K562 (cell line): ENCODE measurements around the gene PCF11. TPM values are rescaled to one million over a fixed set of nuclear protein-coding genes. Genes with fewer than 3 reads are reported as not detected.

ENCODE experiments used
- CAMTA2 ChIP-seq: fragments of 250-450 bp; sonication (Bioruptor Pico); conservative IDR thresholded peaks from 2 replicates; pipeline ENCODE4 v1.5.1; 2022
- CHD1 ChIP-seq: fragments of 200-600 bp; sonication (generic); IDR thresholded peaks from one replicate; pipeline ENCODE4 v1.6.1; 2012; ENCODE audit warnings: mild to moderate bottlenecking, moderate library complexity, low read length, inconsistent platforms
- DDX20 ChIP-seq: fragments of 450-650 bp; IDR thresholded peaks from 2 replicates; pipeline ENCODE4 v1.6.1; 2016; ENCODE audit warnings: missing genetic modification characterization, low read depth, mild to moderate bottlenecking, missing compliant biosample characterization, moderate library complexity
- ERF ChIP-seq: fragments of 450-650 bp; formaldehyde crosslinking; IDR thresholded peaks from 2 replicates; pipeline ENCODE4 v1.4.0; 2020; ENCODE audit warnings: mild to moderate bottlenecking, mixed read lengths
- MTF1 ChIP-seq: fragments of 250-450 bp; sonication (Bioruptor Pico); IDR thresholded peaks from 2 replicates; pipeline ENCODE4 v1.9.0; 2021; ENCODE audit warnings: moderate library complexity, mild to moderate bottlenecking, inconsistent platforms, borderline replicate concordance
- NEUROD1 ChIP-seq: fragments of 150-350 bp; IDR thresholded peaks from 2 replicates; pipeline ENCODE4 v1.6.1; 2014; ENCODE audit warnings: borderline replicate concordance, low read length, low read depth; ENCODE audit not compliant: partially characterized antibody
- PHF20 ChIP-seq: fragments of 450-650 bp; IDR thresholded peaks from 2 replicates; pipeline ENCODE4 v1.6.1; 2018; ENCODE audit not compliant: partially characterized antibody
- PTRF ChIP-seq: fragments of 450-650 bp; IDR thresholded peaks from 2 replicates; pipeline ENCODE4 v1.6.1; 2016; ENCODE audit warnings: mild to moderate bottlenecking, missing genetic modification characterization, missing compliant biosample characterization
- PURB ChIP-seq: sonication (generic); formaldehyde crosslinking; IDR thresholded peaks from 2 replicates; pipeline ENCODE4 v1.9.0; 2021; ENCODE audit warnings: low read depth, mild to moderate bottlenecking, missing genetic modification reagents
- SREBF1 ChIP-seq: fragments of 150-350 bp; IDR thresholded peaks from 2 replicates; pipeline ENCODE4 v1.6.1; 2014; ENCODE audit warnings: antibody characterized with exemption, low read depth, low read length, borderline replicate concordance
- TAF1 ChIP-seq: IDR thresholded peaks from 2 replicates; pipeline ENCODE4 v1.6.1; 2011; ENCODE audit warnings: mild to moderate bottlenecking, low read length, moderate library complexity; ENCODE audit not compliant: insufficient read depth, control insufficient read depth, severe bottlenecking; ENCODE audit errors: extremely low read depth
- TBP ChIP-seq: optimal IDR thresholded peaks from 2 replicates; pipeline ENCODE3; 2011; ENCODE audit warnings: low read depth, low read length, improper control_type of control experiment
- TCF7L2 ChIP-seq: fragments of 150-350 bp; IDR thresholded peaks from 2 replicates; pipeline ENCODE4 v1.6.1; 2016; ENCODE audit warnings: low read depth, mild to moderate bottlenecking, low read length, moderate library complexity
- THRAP3 ChIP-seq: fragments of 450-650 bp; IDR thresholded peaks from 2 replicates; pipeline ENCODE4 v1.6.1; 2016; ENCODE audit warnings: mild to moderate bottlenecking, inconsistent platforms, borderline replicate concordance
- ZFP36 ChIP-seq: fragments of 150-350 bp; IDR thresholded peaks from 2 replicates; pipeline ENCODE4 v1.6.1; 2018; ENCODE audit warnings: low read length, low read depth; ENCODE audit not compliant: partially characterized antibody
- ZNF224 ChIP-seq: sonication (generic); formaldehyde crosslinking; IDR thresholded peaks from 2 replicates; pipeline ENCODE4 v1.8.0; 2022; ENCODE audit warnings: mild to moderate bottlenecking, missing genetic modification reagents
- ZNF75A ChIP-seq: fragments of 450-650 bp; formaldehyde crosslinking; IDR thresholded peaks from 2 replicates; pipeline ENCODE4 v1.4.0; 2020; ENCODE audit warnings: mild to moderate bottlenecking
- ZNF785 ChIP-seq: fragments of 250-450 bp; sonication (Bioruptor Pico); IDR thresholded peaks from 2 replicates; pipeline ENCODE4 v1.4.0; 2020; ENCODE audit warnings: mild to moderate bottlenecking
- polyA plus RNA-seq, 8 experiments: library from polyadenylated mRNA; depleted of rRNA in 4 of 8; stranded (reverse) in 5 of 8; unstranded in 3 of 8; fragments of >200 nt; fragmentation: Nextera tagmentation in 2 of 8; fragmentation: Illumina TruSeq in 1 of 8; extraction: Ambion mirVana in 2 of 8; extraction: Trizol in 1 of 8; gene quantifications; 2 replicates each; pipeline versions ENCODE4 v1.2.1 to v1.2.3, GENCODE V29; 2011 to 2014; ENCODE audit warnings: inconsistent platforms in 1 of 8, missing spikeins in 1 of 8
- total RNA-seq, 7 experiments: library from RNA; depleted of rRNA in 6 of 7; stranded (reverse); fragments of >200 nt in 6 of 7; fragmentation: Illumina TruSeq in 2 of 7; extraction: Trizol in 2 of 7; gene quantifications; 2 replicates each; pipeline versions ENCODE4 v1.2.1 to v1.2.3, GENCODE V29; 2011 to 2021; ENCODE audit warnings: low replicate concordance in 1 of 7
- TF ChIP-seq, protein P1 (sequence below), 2 experiments: fragments of 450-650 bp; conservative IDR thresholded peaks; 2 replicates each; pipeline ENCODE4 v1.6.1; 2017; ENCODE audit warnings: mild to moderate bottlenecking in 2 of 2, moderate library complexity in 2 of 2
- TF ChIP-seq, protein P2 (sequence below): fragments of 150-350 bp; IDR thresholded peaks from 2 replicates; pipeline ENCODE4 v1.6.1; 2014; ENCODE audit warnings: low read depth, mild to moderate bottlenecking, low read length, borderline replicate concordance
- TF ChIP-seq, protein P3 (sequence below): fragments of 450-650 bp; formaldehyde crosslinking; IDR thresholded peaks from 2 replicates; pipeline ENCODE4 v1.4.0; 2020; ENCODE audit warnings: mild to moderate bottlenecking, moderate library complexity

PCF11 gene
- total and polyA plus RNA-seq, 9 of the 15 experiments (the other 6 are each of a cell fraction or from before 2014, with no cell fraction given) = 9.3 to 91.6 (median 54.4) TPM

DNA sequence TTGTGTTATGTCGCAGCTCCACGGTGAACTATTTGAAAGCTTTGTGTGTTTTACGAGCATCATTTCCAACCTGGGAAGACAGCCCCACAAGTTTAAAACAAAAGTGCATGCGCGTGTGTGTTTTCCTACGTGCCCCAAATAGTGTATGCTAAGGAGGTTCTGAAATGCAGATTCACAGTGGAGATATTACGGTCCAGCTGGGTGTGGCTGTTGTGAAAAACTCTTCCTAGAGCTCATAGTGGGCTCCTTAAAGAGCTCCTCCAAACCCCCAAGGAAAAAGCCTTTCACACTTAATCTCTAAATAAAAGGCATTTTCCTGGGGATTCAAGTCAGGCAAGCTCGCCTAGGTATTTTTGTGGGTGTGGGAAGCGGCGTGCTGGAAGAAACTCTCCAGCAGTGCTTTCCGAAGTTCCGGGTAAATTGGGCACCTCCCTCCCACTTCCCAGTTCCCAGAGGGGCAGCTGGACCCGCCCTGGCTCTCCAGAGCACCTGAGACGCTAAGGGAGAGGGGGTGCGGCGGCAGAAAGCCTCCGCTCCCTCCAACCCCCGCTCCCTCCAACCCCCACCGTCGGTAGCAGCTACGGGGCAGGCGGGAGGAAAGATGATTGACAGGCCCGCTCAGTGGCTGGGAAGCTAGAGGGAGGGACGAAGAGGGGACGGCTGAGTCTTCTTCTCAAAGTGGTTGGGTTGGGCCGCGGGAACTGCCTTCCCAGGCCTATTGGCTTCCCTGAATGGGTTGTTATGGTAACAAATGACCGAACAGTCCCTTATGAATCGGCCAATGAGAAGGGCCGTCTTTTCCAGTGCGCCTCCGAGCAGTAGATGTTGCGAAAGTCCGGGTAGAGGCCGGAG, 561 bp upstream of the PCF11 start (continued):
- peak; percentile 47 for TF ChIP-seq TAF1
- no peak for TF ChIP-seq ZFP36
- TF ChIP-seq NEUROD1 = peak; percentile 85
- TF ChIP-seq THRAP3 = no peak
- TF ChIP-seq ZNF785 = no peak
- TF ChIP-seq ZNF224 (CRISPR knock-in tag) = no peak
- TF ChIP-seq ZNF75A (CRISPR knock-in tag) = no peak
- no peak for TF ChIP-seq PURB (CRISPR knock-in tag)
- TF ChIP-seq CHD1 = peak; percentile 74
- TF ChIP-seq MTF1 = no peak
- no peak for TF ChIP-seq PHF20
- TF ChIP-seq, protein P1, sequence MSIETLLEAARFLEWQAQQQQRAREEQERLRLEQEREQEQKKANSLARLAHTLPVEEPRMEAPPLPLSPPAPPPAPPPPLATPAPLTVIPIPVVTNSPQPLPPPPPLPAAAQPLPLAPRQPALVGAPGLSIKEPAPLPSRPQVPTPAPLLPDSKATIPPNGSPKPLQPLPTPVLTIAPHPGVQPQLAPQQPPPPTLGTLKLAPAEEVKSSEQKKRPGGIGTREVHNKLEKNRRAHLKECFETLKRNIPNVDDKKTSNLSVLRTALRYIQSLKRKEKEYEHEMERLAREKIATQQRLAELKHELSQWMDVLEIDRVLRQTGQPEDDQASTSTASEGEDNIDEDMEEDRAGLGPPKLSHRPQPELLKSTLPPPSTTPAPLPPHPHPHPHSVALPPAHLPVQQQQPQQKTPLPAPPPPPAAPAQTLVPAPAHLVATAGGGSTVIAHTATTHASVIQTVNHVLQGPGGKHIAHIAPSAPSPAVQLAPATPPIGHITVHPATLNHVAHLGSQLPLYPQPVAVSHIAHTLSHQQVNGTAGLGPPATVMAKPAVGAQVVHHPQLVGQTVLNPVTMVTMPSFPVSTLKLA (conservative IDR thresholded peaks at IDR 0.05) = peak; percentile 52 to 56; a peak in 3 of 4 replicates
- TF ChIP-seq CAMTA2 = no peak
- TF ChIP-seq, protein P2, sequence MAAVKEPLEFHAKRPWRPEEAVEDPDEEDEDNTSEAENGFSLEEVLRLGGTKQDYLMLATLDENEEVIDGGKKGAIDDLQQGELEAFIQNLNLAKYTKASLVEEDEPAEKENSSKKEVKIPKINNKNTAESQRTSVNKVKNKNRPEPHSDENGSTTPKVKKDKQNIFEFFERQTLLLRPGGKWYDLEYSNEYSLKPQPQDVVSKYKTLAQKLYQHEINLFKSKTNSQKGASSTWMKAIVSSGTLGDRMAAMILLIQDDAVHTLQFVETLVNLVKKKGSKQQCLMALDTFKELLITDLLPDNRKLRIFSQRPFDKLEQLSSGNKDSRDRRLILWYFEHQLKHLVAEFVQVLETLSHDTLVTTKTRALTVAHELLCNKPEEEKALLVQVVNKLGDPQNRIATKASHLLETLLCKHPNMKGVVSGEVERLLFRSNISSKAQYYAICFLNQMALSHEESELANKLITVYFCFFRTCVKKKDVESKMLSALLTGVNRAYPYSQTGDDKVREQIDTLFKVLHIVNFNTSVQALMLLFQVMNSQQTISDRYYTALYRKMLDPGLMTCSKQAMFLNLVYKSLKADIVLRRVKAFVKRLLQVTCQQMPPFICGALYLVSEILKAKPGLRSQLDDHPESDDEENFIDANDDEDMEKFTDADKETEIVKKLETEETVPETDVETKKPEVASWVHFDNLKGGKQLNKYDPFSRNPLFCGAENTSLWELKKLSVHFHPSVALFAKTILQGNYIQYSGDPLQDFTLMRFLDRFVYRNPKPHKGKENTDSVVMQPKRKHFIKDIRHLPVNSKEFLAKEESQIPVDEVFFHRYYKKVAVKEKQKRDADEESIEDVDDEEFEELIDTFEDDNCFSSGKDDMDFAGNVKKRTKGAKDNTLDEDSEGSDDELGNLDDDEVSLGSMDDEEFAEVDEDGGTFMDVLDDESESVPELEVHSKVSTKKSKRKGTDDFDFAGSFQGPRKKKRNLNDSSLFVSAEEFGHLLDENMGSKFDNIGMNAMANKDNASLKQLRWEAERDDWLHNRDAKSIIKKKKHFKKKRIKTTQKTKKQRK = peak; percentile 80; the same call in 1 of the 2 replicates
- TF ChIP-seq DDX20 (tag) = no peak
- no peak for TF ChIP-seq TBP
- no peak for TF ChIP-seq PTRF (tag)
- TF ChIP-seq SREBF1 = no peak
- peak; percentile 58; the same call in 1 of the 2 replicates for TF ChIP-seq ERF (CRISPR knock-in tag)
- no peak for TF ChIP-seq TCF7L2
- TF ChIP-seq, protein P3, sequence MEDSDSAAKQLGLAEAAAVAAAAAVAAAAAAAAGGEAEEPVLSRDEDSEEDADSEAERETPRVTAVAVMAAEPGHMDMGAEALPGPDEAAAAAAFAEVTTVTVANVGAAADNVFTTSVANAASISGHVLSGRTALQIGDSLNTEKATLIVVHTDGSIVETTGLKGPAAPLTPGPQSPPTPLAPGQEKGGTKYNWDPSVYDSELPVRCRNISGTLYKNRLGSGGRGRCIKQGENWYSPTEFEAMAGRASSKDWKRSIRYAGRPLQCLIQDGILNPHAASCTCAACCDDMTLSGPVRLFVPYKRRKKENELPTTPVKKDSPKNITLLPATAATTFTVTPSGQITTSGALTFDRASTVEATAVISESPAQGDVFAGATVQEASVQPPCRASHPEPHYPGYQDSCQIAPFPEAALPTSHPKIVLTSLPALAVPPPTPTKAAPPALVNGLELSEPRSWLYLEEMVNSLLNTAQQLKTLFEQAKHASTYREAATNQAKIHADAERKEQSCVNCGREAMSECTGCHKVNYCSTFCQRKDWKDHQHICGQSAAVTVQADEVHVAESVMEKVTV = 0 out of 2 replicates have a peak, but pooled peaks have one; percentile 22
